ENCODE data around the gene CWC22.
A peak's percentile ranks its signal among the peaks of the same experiment; 100 is the strongest.

- peak; percentile 18 for TF ChIP-seq CTCF (IDR thresholded peaks at IDR 0.05; ENCODE audit: insufficient read depth, low read length)
- no peak for TF ChIP-seq REST (IDR thresholded peaks at IDR 0.05; ENCODE audit: insufficient replicate concordance, low read depth)
- no peak for TF ChIP-seq SPI1 (IDR thresholded peaks at IDR 0.05; ENCODE audit: borderline replicate concordance, low read depth)
- no peak for TF ChIP-seq POLR2AphosphoS5 (IDR thresholded peaks at IDR 0.05; ENCODE audit: low read depth)
These were observed 70.4 kb downstream of the CWC22 start for GRCh38 chr2:179936654-179937053.
